ENCODE measurements around the gene ST6GALNAC1.

Gene ST6GALNAC1

GRCh38 chr17:76676629-76677028 is 33.1 kb upstream of the ST6GALNAC1 start:
- TF ChIP-seq CTCF (IDR thresholded peaks at IDR 0.05; ENCODE audit: low read depth, low read length, missing control alignments): no peak
- no peak overlapping the region for H3K4me3 ChIP-seq (replicated peaks; ENCODE audit: low read depth, low read length)

GRCh38 chr17:76675648-76676047 is 32.1 kb upstream of the ST6GALNAC1 start:
- no peak for DNase-seq (ENCODE audit: extremely low read depth, low read depth)
- TF ChIP-seq CTCF (IDR thresholded peaks at IDR 0.05; ENCODE audit: low read depth, low read length, missing control alignments): no peak
- H3K4me3 ChIP-seq (replicated peaks; ENCODE audit: low read depth, low read length): no peak overlapping the region

More at GRCh38 chr17:76676629-76677028, 33.1 kb upstream of the ST6GALNAC1 start:
- no peak for DNase-seq (ENCODE audit: extremely low read depth, low read depth)

- DNase-seq (ENCODE audit: extremely low read depth, low read depth): no peak
- no peak overlapping the region for H3K4me3 ChIP-seq (replicated peaks; ENCODE audit: low read depth, low read length)
- no peak for TF ChIP-seq CTCF (IDR thresholded peaks at IDR 0.05; ENCODE audit: low read depth, low read length, missing control alignments)
Observed at GRCh38 chr17:76674600-76674999, 31.0 kb upstream of the ST6GALNAC1 start.

- no peak for TF ChIP-seq CTCF (IDR thresholded peaks at IDR 0.05; ENCODE audit: low read depth, low read length, missing control alignments)
- DNase-seq (ENCODE audit: extremely low read depth, low read depth): no peak
- H3K4me3 ChIP-seq (replicated peaks; ENCODE audit: low read depth, low read length): no peak overlapping the region
Observed at GRCh38 chr17:76673729-76674128, 30.2 kb upstream of the ST6GALNAC1 start.

- H3K4me3 ChIP-seq (replicated peaks; ENCODE audit: low read depth, low read length): no peak overlapping the region
- DNase-seq (ENCODE audit: extremely low read depth, low read depth): no peak
- TF ChIP-seq CTCF (IDR thresholded peaks at IDR 0.05; ENCODE audit: low read depth, low read length, missing control alignments): no peak
Observed at GRCh38 chr17:76672892-76673291, 29.3 kb upstream of the ST6GALNAC1 start.

GRCh38 chr17:76672270-76672851 is 28.8 kb upstream of the ST6GALNAC1 start:
- peak overlapping the region; percentile 74 for H3K4me3 ChIP-seq (replicated peaks; ENCODE audit: low read depth, low read length)
- no peak for TF ChIP-seq CTCF (IDR thresholded peaks at IDR 0.05; ENCODE audit: low read depth, low read length, missing control alignments)
- no peak for DNase-seq (ENCODE audit: extremely low read depth, low read depth)

- peak overlapping the region; percentile 74 for H3K4me3 ChIP-seq (replicated peaks; ENCODE audit: low read depth, low read length)
- no peak for TF ChIP-seq CTCF (IDR thresholded peaks at IDR 0.05; ENCODE audit: low read depth, low read length, missing control alignments)
- DNase-seq (ENCODE audit: extremely low read depth, low read depth): no peak
Observed at GRCh38 chr17:76671912-76672262, 28.3 kb upstream of the ST6GALNAC1 start.

Measured in HFF-Myc (cell line).